ENCODE results near the gene PHEX. TPM values are rescaled to one million over a fixed set of nuclear protein-coding genes. Genes with fewer than 3 reads are reported as not detected.

Gene PHEX
- total and polyA plus RNA-seq, 8 donors, result 0.05 to 0.73 (median 0.14) TPM; not detected in 5

DNA sequence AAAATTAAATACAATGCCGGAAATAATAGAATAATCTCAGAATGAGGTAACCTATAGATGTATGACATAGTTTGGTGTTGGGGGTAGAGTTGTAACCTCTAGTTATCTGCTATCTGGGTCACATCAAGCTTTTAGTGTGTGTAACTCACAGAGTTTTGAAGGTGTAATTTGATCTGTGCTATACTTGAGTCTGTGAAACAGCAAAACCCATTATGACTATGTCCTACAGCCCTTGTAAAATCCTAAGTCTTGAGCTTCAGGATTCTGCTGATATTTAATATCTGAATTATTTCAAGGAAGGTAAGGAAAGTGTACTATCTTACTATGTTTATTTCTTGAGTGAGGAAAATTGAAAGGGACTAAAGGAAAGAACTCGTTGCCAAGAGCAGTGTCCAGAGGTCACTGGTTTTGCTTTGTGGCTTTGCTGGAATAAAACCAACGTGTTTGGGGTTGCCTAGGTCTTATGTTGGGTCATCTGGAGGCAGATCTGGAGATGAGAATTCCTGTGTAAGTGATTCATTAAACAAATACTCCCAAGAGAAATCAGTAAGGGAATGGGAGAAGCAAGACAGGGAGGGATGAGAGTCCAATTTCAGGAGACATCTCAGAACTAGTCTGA, 132.8 kb downstream of the PHEX start:
- H3K27ac ChIP-seq, result no peak overlapping the region
- intact Hi-C loops (cut with DNase I; ENCODE audit: low total_unique reads), result no loop called here
- H3K9me3 ChIP-seq, result no peaks in the 10 kb centered on the region
- no peaks in the 10 kb centered on the region for H3K27me3 ChIP-seq
- H3K4me3 ChIP-seq, result no peak overlapping the region
- no peak for TF ChIP-seq POLR2A (IDR thresholded peaks at IDR 0.05)
- TF ChIP-seq POLR2AphosphoS5 (IDR thresholded peaks at IDR 0.05), result no peak
- WGBS, 5 donors, result 51 to 61% (median 60%) methylated on average over 3 of the region's 3 CpGs
- H3K36me3 ChIP-seq, result no peaks in the 10 kb centered on the region
- H3K4me1 ChIP-seq, result no peaks in the 10 kb centered on the region
- DNase-seq, result no peak

DNA sequence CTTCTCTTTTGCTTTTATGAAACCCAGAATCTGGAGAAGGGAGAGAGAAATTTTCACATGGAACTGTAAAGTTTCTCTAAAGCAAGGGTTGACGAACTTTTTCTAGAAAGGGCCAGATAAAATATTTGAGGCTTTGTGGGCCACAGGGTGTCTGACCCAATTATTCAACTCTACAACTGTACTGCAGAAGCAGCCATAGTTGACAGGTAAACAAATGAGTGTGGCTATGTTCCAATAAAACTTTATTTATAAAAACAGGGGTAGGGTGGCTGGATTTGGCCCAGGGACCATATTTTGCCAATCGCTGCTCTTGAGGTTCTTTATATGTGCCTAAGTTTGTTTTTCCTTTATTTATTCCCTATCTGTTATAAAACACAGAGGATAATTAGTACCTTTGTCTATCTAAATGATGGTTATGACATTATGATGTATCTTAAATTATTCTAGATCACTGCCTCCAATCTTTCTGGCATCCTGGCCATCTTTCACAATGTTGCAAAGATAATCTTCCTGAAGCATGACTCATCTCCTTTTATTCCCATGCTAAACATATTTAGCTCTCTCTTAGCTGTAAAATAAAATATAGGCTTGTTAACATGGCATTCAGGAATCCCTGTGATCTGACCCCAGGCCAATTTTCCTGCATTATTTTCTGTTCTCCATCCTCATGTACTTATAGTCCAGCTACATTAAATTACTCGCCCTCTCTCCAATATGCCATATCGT, 133.8 kb downstream of the PHEX start:
- no peaks in the 10 kb centered on the region for H3K36me3 ChIP-seq
- DNase-seq, result no peak
- H3K27me3 ChIP-seq, result no peaks in the 10 kb centered on the region
- H3K4me1 ChIP-seq, result no peaks in the 10 kb centered on the region
- no peak for TF ChIP-seq EP300 (IDR thresholded peaks at IDR 0.05)
- TF ChIP-seq POLR2A (IDR thresholded peaks at IDR 0.05), result no peak
- TF ChIP-seq POLR2AphosphoS5 (IDR thresholded peaks at IDR 0.05), result no peak
- TF ChIP-seq, protein P1, sequence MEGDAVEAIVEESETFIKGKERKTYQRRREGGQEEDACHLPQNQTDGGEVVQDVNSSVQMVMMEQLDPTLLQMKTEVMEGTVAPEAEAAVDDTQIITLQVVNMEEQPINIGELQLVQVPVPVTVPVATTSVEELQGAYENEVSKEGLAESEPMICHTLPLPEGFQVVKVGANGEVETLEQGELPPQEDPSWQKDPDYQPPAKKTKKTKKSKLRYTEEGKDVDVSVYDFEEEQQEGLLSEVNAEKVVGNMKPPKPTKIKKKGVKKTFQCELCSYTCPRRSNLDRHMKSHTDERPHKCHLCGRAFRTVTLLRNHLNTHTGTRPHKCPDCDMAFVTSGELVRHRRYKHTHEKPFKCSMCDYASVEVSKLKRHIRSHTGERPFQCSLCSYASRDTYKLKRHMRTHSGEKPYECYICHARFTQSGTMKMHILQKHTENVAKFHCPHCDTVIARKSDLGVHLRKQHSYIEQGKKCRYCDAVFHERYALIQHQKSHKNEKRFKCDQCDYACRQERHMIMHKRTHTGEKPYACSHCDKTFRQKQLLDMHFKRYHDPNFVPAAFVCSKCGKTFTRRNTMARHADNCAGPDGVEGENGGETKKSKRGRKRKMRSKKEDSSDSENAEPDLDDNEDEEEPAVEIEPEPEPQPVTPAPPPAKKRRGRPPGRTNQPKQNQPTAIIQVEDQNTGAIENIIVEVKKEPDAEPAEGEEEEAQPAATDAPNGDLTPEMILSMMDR (IDR thresholded peaks at IDR 0.05), result no peak
- 71 to 95% (median 85%) methylated on average over 4 of the region's 4 CpGs for WGBS, 5 donors
- no peak overlapping the region for H3K4me3 ChIP-seq
- no peaks in the 10 kb centered on the region for H3K9me3 ChIP-seq
- no peak overlapping the region for H3K27ac ChIP-seq
- intact Hi-C loops (cut with DNase I; ENCODE audit: low total_unique reads), result no loop called here

DNA sequence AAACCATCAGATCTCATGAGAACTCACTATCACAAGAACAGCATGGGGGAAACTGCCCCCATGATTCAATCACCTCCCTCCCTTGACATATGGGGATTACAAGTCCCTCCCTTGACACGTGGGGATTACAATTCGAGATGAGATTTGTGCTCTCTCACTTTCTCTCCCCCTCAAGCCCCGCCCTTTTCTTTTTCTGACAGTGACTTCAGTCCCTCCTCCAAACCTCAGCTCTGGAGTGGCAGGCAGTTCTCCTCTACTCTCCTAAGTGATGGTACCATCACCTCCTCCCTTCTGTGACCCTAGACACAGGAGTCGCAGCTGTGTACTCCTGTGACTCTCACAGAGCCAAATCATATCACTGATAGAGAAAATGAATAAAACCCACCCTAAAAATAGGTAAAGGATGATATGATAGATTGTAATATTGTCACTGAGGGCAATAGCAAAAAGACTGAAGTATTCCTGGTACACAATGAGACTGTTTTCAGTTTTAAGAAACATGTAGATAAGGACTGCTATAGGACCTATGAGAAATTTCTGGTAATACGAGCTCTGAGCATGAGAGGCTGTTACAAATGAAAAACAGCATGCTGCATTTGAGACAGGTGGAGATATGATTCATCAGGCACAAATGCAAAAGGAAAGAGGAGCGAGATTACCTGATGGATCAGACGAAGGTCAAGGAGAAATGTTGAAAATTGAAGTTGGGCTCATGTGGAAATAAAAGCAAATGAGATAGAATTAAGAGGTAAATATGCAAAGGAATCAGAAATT, 139.3 kb downstream of the PHEX start:
- Histone ChIP-seq H3K27me3 (no peaks in the 10 kb centered on the region), H3K9me3 (no peaks in the 10 kb centered on the region), H3K27ac (no peak overlapping the region), H3K4me1 (no peaks in the 10 kb centered on the region), H3K36me3 (no peaks in the 10 kb centered on the region), H3K4me3 (no peak overlapping the region)
- intact Hi-C loops (cut with DNase I; ENCODE audit: low total_unique reads), result no loop called here
- TF ChIP-seq POLR2AphosphoS5 (IDR thresholded peaks at IDR 0.05) (no peak), EP300 (IDR thresholded peaks at IDR 0.05) (no peak), POLR2A (IDR thresholded peaks at IDR 0.05) (no peak)
- TF ChIP-seq, protein P1 (IDR thresholded peaks at IDR 0.05), result no peak
- DNase-seq, result no peak
- 41 to 63% (median 53%) methylated on average over 6 to 7 of the region's 7 CpGs for WGBS, 5 donors

DNA sequence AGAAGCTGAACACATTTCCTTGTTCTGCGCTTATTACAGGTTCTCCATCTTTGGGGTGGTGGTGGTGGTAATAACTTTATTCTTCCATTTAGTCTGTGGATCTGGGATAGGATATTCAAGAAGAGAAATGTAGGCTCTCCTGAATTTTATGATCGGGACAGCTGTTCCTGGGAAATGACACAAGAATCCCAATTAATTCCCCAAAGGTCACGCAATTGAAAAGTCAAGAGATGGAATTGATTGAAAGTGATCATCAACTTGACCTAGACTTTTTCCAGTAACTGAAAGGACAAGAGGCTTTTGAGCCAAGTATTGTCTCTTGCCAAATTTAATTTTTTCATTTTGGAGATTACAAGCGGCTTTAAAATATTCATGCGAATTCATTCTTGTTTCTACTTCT, 141.8 kb downstream of the PHEX start:
- Histone ChIP-seq H3K9me3 (no peaks in the 10 kb centered on the region), H3K27me3 (no peaks in the 10 kb centered on the region), H3K4me1 (no peaks in the 10 kb centered on the region), H3K36me3 (no peaks in the 10 kb centered on the region), H3K4me3 (no peak overlapping the region), H3K27ac (no peak overlapping the region)
- TF ChIP-seq EP300 (IDR thresholded peaks at IDR 0.05) (no peak), POLR2AphosphoS5 (IDR thresholded peaks at IDR 0.05) (no peak), POLR2A (IDR thresholded peaks at IDR 0.05) (no peak)
- TF ChIP-seq, protein P1 (IDR thresholded peaks at IDR 0.05), result no peak
- no peak for DNase-seq
- intact Hi-C loops (cut with DNase I; ENCODE audit: low total_unique reads), result no loop called here
- 89 to 91% (median 91%) methylated on average over 5 of the region's 5 CpGs for WGBS, 5 donors

Data from stomach (tissue), 9 donors.